Esophagus muscularis mucosa (tissue), 4 donors: Measurements from ENCODE around the gene ZNF827.

Experiments used
- CTCF ChIP-seq, 3 experiments: fragments of 200-600 bp in 2 of 3; fragments of 450-650 bp in 1 of 3; sonication (generic) in 2 of 3; IDR thresholded peaks; one replicate each; pipeline ENCODE4 v1.5.1; 2017 to 2019; ENCODE audit warnings: antibody characterized with exemption in 3 of 3, mild to moderate bottlenecking in 2 of 3, moderate library complexity in 1 of 3
- EP300 ChIP-seq: sonication (generic); formaldehyde crosslinking; IDR thresholded peaks from one replicate; pipeline ENCODE4 v1.6.1; 2017; ENCODE audit warnings: antibody characterized with exemption
- POLR2A ChIP-seq: fragments of 450-650 bp; IDR thresholded peaks from one replicate; pipeline ENCODE4 v1.6.1; 2017; ENCODE audit warnings: antibody characterized with exemption, moderate library complexity, mild to moderate bottlenecking, low read depth
- POLR2AphosphoS5 ChIP-seq, 2 donors: sonication (generic); formaldehyde crosslinking; IDR thresholded peaks; one replicate each; pipeline ENCODE4 v1.6.1; 2017; ENCODE audit warnings: antibody characterized with exemption in 2 of 2

DNA sequence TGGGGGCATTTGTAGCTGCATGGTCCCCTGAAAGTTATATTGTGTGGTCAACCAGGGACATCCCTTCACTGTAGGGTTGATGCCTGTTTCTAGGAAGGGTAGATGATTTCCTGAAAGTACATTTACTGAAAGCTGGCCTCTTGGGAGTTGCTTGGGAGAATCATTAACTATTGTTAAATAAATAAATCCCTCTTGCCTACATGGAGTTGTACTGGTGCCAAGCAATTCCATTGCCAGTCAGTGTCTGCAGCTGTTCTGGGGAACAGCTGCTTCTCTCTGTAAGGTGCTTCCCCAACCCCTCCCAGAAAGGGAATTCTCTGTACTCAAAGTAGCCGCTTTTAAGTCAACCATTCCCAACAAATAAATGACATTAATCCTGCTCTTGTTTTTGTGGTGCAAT is 207.6 kb downstream of the ZNF827 start:
- TF ChIP-seq EP300 (no peak), POLR2AphosphoS5 (IDR thresholded peaks at IDR 0.05) (no peak), CTCF (IDR thresholded peaks at IDR 0.05) (no peak), POLR2A (no peak)
